NCI-H2081 treated with DMSO at 0.1 percent for 48 hours (cell line): ENCODE results near the gene CMA1.
"Not testable (repeated sequence)": the region's sequence is repeated elsewhere in the genome, so short reads cannot be mapped to it uniquely, and the experiment has no call there.

Source experiments
- DNase-seq: peaks from one replicate; lab custom pipeline; 2025; lab: John Stamatoyannopoulos, UW

Gene CMA1, protein sequence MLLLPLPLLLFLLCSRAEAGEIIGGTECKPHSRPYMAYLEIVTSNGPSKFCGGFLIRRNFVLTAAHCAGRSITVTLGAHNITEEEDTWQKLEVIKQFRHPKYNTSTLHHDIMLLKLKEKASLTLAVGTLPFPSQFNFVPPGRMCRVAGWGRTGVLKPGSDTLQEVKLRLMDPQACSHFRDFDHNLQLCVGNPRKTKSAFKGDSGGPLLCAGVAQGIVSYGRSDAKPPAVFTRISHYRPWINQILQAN

DNA sequence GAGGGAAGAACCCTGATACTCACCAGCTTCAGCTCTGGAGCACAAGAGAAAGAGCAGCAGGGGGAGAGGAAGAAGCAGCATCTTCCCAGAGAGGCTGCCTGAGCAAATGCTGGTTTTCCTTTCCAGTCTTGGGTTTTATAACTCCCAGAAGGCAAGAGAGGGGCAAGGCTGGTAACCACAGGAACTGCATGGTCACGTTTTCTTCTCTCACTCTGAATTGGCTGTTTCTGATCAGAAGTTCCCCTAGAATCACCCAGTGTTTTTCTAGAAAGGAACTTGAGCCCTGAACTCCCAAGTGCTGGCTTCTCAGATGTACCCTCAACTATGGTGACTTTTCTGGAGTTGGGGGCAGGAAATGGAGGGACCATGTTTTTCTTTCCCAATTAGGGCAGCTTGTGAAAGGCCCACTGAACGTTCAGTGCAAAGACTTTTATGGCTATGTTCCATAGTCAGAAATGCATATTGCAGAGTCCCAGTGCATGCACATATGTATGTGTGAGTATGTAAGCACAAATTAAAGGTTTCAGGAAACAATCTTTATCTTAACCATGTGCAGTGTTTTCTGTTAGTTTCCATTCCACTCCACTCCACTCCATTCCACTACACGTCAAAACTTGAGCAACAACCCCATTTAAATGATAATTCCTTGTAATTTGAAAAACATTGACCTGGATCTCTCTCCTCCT lies at the start of gene CMA1:
TSS of gene CMA1 (minus strand) at position 111 of the 686 bp plus-strand sequence. CDS start at position 81, 30 bp downstream.
- DNase-seq, result no peak

DNA sequence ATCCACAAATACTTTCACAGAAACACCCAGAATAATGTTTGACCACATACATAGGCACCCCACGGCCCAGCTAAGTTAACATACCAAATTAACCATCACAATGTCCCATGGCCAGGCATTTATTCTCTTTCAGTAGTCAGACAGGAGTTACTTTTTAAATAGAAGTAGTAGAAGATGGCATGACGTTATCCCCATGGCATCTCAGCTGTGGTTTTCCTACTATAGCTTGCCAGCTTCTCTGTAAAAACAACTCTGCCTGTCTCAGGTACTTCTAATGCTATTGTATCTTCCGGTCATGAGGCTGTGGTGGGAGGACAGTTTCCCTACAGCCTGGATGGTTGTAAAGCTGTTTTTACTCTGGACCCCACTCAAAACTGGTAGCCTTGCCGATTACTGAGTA lies 48.7 kb upstream of the CMA1 start:
- no peak for DNase-seq

DNA sequence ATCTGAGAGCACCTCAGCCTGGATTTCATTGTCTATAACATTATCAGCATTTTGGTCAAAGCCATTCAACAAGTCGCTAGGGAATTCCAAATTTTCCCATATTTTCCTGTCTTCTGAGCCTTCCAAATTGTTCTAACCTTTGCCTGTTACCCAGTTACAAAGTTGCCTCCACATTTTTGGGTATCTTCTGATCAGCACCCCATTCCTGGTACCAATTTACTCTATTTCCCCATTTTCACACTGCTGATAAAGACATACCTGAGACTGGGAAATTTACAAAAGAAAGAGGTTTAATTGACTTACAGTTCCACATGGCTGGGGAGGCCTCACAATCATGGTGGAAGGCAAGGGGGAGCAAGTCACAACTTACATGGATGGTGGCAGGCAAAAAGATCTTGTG lies 41.0 kb upstream of the CMA1 start:
- not testable (repeated sequence) for DNase-seq

DNA sequence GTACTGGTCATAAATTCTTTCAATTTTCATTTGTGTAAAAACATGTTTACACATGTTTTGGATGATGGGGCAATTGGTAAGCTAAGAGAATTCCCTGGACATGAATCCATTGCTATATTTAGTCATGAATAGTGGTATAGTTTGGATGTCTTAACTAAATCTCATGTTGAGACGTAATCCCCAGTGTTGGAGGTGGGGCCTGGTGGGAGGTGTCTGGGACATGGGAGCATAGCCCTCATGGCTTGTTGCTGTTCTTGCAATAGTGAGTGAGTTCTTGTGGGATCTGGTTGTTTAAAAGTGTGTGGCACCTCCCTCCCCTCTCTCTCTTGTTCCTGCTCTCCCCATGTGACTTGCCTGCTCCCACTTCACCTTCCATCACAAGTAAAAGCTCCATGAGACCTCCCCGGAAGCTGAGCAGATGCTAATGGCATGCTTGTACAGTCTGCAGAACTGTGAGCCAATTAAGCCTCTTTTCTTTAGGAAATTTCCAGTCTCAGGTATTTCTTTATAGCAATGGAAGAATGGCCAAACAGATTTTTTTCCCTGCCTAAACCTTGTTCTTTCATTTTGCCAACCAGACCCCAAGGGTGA lies 34.4 kb upstream of the CMA1 start:
- no peak for DNase-seq

DNA sequence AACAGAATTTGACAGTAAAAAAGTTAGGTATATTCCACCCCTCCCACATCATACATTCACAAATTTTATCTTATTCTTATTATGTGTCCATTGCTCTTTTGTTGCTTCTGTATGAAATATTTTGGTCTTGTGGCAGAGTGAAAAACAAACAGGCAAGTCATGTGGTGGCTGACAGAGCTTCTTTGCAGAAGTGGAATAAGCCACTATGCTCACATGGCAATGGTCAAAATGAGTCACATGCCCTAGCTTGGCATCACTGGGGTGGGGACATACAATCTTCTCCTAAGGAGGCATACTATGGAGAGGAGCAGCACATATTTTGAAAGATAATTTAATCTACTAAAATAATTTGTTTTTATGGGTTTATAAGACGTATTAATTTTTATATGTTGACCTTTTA lies 27.7 kb upstream of the CMA1 start:
- DNase-seq, result no peak

DNA sequence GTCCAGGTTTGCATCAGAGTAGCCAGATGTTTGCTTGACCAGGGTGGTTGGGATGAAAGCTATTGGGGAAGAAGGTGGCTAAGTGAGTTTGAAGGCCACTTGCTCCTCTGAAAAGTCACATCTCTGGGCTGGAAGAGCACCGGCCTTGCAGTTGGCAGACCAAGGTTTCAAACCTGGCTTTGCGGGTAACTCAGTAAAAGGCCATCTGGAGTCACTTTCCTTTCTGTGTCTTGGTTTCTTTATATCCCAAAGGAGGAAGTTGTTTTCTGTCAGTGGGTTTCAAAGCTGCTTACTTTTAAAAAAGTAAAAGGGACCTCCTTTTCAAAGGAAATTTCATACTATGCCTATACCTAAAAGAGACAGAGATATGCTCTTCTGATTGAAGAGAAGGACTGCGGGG lies 26.2 kb upstream of the CMA1 start:
- DNase-seq, result no peak

DNA sequence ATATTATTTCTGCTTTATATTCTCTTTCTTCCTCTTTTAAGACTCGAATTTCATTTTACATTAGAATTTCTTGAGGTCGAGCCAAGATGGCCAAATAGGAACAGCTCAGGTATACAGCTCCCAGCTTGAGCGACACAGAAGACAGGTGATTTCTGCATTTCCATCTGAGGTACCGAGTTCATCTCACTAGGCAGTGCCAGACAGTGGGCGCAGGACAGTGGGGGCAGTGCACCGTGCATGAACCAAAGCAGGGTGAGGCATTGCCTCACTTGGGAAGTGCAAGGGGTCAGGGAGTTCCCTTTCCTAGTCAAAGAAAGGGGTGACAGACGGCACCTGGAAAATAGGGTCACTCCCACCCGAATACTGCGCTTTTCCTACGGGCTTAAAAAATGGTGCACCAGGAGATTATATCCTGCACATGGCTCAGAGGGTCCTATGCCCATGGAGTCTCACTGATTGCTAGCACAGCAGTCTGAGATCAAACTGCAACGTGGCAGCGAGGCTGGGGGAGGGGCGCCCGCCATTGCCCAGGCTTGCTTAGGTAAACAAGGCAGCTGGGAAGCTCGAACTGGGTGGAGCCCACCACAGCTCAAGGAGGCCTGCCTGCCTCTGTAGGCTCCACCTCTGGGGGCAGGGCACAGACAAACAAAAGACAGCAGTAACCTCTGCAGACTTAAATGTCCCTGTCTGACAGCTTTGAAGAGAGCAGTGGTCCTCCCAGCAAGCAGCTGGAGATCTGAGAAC lies 18.0 kb upstream of the CMA1 start:
- DNase-seq, result not testable (repeated sequence)

DNA sequence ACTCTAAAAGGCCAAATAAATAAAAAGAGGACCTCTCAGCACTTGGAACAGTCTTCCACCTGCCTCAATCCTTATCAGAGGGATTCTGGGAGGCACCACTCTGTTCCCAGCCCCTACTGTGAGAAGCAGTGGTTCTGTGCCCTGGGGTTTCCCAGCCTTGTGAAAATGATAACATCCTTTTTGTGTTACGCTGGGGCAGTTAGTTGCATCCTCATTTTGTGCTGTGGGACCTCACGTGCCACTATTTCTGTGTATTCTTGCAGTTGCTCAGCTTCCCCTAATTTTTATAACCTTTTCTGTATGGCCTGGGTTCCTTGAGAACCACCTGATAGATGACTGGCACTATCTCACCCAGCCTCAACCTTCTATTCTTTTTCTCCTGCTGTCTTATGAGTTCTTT lies 10.8 kb upstream of the CMA1 start:
- no peak for DNase-seq

DNA sequence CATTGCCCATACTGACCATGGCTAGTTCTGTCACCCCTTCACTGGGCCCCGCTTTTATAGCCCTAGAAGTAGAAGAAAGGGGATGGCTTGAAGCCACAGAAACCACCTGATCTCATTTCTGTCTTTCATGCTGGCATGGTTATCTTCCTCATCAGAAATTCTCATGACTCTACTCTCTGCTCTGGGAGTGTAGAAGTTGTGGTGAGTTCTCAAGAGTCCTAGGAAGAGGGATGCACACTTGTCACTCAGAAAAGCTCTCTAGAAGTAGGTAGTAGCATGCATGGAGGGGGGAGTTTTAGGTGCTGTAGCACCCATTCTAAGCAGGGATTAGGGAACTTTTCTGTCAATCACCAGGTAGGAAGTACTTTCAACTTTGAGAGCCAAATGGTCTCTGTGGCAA lies 6.1 kb upstream of the CMA1 start:
- no peak for DNase-seq

DNA sequence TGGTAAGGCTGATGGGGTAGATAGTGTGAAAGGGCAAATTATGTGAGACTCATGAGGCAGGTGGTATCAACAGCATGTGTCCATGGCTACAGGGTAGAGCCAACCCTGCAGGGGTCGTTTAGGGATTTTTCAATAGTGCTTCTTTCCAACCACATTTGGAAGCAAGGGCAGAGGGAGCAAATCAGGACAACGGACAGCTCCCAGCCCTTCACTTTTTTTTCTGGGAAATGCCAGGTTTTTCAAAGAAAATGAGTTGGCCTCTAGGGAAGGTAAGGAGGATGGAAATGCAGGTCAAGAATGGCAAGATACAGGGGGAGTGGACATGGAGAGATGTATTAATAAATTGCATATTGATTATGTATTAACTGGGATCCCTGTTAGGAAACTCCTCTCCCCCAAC lies 4.9 kb upstream of the CMA1 start:
- no peak for DNase-seq

DNA sequence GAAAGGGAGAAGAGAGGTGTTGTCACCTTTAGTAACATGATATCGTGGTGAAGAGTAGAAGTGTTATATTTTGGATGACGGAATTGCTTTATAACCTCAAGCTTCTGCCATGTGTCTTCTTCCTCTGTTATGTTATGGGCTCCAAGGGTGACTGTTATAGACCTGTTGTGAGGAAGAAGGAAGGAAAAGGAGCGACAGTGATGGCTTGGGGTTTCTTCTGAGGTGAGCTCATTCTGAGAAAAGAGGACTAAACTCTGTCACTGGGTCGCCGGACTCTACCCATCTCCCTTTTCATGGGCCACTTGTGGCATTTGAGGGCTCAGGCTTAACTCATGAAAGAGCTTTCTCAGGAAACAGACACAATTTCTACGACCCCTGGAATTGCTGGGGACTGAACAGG lies 1.6 kb downstream of the CMA1 start:
- DNase-seq, result no peak

DNA sequence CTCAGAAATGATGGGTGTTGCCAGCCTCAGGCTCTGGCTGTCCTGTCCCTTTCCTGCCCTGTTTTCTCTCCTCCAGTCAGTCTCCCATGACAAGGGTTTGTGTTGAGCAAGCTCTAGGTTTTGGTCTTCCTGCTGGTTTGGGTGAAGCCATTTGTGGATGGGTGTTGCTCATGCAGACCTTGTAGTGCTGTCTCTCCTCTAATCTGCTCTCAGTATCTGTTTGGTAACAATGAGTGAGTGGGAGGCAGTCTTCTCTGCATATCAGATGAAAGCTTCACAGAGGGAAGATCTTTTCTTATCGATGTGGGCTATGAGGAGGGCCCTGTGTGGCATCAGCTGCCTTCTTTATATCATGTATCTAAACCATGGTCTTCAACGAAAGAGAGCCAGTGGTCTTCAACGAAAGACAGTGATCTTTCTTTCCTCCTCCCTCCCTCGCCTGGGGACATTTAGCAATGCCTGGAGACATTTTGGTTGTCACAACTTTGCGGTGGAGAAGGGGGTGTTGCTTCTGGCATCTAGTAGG lies 3.6 kb downstream of the CMA1 start:
- no peak for DNase-seq

DNA sequence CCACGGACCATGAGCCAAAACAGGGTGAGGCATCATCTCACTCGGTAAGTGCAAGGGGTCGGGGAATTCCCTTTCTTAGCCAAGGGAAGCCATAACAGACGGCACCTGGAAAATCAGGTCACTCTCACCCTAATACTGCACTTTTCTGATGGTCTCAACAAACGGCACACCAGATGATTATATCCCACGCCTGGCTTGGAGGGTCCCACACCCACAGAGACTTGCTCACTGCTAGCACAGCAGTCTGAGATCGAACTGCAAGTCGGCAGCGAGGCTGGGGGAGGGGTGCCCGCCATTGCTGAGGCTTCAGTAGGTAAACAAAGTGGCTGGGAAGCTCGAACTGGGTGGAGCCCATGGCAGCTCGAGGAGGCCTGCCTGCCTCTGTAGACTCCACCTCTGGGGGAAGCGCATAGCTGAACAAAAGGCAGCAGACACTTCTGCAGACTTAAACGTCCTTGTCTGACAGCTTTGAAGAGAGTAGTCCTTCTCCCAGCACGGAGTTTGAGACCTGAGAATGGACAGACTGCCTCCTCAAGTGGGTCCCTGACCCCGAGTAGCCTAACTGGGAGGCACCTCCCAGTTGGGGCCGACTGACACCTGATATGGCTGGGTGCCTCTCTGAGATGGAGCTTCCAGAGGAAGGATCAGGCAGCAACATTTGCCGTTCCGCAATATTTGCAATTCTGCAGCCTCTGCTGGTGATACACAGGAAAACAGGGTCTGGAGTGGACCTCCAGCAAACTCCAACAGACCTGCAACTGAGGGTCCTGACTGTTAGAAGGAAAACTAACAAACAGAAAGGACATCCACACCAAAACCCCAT lies 16.3 kb downstream of the CMA1 start:
- DNase-seq, result not testable (repeated sequence)

DNA sequence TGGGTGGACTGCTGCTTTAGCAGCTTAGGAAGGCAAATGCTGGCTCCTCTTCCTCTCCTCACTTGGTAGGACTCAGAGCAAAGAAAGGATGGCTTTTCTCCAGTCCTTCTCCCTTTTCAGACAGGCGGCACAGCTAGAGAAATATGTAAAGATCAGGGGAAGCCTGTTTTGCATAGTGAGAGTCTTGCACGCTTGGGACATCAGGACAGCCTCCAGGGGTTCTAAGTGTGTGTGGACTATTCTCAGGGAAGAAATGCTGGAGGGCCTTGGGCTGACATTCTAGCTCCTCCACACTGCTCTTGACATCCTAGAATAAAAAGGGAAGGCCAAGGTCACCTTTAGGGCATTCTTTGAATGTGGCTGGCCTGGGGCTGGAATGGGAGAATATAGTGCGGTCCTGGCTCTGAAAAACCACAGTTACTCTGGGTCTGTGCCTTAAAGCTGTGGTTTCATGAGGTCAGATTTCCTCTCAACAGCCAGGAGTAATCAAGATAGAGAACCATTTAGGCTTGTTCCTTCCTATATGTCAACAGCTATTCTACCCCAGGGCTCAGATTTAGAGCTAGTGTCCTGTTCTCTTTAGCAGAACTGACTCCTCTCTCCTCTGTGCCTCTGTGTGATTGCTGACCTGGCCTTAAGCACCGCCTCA lies 24.3 kb downstream of the CMA1 start:
- no peak for DNase-seq

DNA sequence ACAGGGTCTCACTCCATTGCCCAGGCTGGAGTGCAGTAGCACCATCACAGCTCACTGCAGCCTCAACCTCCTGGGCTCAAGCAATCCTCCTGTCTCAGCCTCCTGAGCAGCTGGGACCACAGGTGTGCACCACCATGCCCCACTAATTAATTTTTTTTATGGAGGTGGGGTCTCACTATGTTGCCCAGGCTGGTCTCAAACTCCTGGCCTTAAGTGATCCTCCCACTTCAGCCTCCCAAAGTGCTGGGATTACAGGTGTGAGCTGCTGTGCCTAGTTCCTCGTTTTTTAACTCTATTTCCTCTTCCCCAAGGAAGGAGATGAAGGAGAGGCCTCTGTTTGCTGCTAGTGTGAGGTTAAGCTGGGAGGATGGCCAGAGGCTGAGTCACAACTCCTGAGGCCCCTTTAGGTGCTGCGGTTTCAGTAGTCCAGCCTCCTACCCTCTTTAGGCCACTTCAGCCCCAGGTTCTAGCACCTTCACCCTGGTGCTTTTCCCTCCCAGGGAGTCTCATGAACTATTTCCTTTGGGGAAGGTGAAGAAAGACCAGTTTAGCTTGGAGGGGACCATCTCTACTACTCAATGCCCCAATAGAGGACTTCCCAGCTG lies 25.3 kb downstream of the CMA1 start:
- not testable (repeated sequence) for DNase-seq

DNA sequence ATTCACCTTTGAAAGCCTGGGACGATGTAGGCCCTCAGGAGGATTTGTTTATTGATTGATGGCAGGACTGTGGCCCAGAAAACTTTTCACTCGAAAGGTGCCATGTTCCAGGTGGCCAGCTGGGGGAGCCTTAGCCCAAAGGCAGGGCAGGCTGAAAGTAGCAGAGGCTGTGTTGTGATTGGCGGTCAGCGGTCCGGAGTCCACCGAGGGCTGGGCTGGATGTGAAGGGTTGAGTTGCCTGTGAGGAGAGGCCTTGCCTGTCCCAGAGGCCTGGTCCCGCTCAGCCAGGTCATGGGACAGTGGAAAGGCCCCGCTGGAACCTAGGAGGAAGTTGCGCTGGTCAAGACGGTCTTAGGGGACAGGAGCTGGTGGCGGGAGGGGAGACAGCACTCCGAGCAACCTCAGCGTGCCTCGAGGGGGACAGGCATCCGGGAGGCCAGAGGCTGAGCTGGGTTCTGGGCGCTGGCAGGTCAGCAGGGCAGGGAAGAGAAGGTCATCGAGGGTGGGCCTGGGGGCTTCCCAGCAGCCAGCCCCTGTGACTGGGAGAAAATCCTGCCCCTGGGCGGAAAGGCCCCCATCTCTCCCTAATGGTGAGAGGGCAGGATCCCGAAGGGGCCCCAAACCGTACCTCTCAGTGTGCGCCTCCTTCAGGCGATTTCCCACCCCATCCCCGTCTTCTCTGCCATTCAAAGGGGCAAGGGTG lies 26.3 kb downstream of the CMA1 start:
- DNase-seq, result no peak

DNA sequence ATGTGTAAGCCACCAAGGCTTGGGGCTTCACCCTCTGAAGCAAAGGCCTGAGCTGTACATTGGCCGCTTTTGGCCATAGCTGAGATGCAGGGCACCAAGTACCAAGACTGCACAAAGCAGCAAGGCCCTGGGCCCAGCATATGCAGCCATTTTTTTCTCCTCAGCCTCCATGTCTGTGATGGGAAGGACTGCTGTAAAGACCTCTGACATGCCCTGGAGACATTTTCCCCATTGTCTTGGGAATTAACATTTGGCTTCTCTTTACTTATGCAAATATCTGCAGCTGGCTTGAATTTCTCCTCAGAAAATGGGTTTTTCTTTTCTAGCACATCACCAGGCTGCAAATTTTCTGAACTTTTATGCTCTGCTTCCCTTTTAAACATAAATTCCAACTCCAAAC lies 28.1 kb downstream of the CMA1 start:
- DNase-seq, result not testable (repeated sequence)

DNA sequence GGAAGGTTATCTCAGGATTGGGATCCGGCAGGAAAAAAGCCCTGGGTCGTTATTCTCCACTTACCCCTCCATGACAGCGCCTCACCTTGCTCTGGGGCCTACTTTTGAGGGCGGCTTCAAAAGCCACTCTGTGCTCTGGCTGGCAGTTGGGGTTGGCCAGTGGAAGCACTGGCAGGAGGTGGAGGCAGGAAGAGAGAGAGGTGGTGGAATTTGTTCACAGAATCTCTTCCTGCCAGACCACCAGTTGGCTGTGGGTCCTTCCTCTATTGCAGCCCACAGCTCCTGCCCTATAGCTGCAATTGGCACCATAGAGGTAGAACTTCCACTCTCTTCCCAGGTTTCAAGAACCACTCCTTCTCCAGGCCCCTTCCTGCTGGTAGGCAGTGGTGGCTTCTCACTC lies 32.8 kb downstream of the CMA1 start:
- DNase-seq, result no peak

DNA sequence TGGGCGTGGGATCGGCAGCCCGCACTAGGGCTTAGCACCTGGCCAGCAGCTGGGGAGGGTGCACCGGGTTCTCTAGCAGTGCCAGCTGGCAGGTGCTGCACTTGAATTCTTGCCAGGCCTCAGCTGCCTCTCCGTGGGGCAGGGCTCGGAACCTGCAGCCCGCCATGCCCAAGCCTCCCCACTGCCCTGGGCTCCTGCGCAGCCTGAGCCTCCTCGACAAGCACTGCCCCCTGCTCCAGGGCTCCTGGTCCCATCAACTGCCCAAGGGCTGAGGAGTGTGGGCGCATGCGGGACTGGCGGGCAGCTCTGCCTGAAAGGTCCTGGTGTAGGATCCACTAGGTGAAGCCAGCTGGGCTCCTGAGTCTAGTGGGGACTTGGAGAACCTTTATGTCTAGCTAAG lies 34.9 kb downstream of the CMA1 start:
- no peak for DNase-seq

DNA sequence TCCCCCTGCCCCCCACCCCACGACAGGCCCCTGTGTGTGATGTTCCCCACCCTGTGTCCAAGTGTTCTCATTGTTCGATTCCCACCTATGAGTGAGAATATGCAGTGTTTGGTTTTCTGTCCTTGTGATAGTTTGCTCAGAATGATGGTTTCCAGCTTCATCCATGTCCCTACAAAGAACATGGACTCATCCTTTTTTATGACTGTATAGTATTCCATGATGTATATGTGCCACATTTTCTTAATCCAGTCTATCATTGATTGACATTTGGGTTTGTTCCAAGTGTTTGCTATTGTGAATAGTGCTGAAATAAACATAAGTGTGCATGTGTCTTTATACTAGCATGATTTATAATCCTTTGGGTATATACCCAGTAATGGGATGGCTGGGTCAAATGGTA lies 37.6 kb downstream of the CMA1 start:
- DNase-seq, result not testable (repeated sequence)
